Embryonic facial prominence (tissue), 1 donor: Measurements from ENCODE around the gene SGPL1.

Experiments
- DNase-seq: peaks from one replicate; pipeline ENCODE4 v3.0.0-alpha.2; 2016; ENCODE audit errors: extremely low spot score

SGPL1 gene

GRCh38 chr10:70780370-70780760 is 35.4 kb upstream of the SGPL1 start:
- DNase-seq, result no peak

GRCh38 chr10:70780772-70781171 is 35.0 kb upstream of the SGPL1 start:
- DNase-seq, result no peak

GRCh38 chr10:70781461-70782051 is 34.2 kb upstream of the SGPL1 start:
- no peak for DNase-seq

- DNase-seq, result no peak
Observed at GRCh38 chr10:70782086-70782745, 33.5 kb upstream of the SGPL1 start.

GRCh38 chr10:70782746-70783680 is 32.7 kb upstream of the SGPL1 start:
- no peak for DNase-seq

- DNase-seq, result no peak
Observed at GRCh38 chr10:70784016-70784415, 31.7 kb upstream of the SGPL1 start.

- no peak for DNase-seq
Observed at GRCh38 chr10:70784471-70784870, 31.3 kb upstream of the SGPL1 start.

GRCh38 chr10:70785190-70785589 is 30.6 kb upstream of the SGPL1 start, which contains the start of gene TBATA:
TSS of gene TBATA (minus strand) at chr10:70785377. CDS start at chr10:70783379, 1,998 bp downstream.
- no peak for DNase-seq

GRCh38 chr10:70786799-70787415 is 28.8 kb upstream of the SGPL1 start:
- DNase-seq, result no peak

- no peak for DNase-seq
Observed at GRCh38 chr10:70791386-70792039, 24.2 kb upstream of the SGPL1 start.

- no peak for DNase-seq
Observed at GRCh38 chr10:70795613-70796012, 20.1 kb upstream of the SGPL1 start.

- no peak for DNase-seq
Observed at GRCh38 chr10:70797840-70798239, 17.9 kb upstream of the SGPL1 start.

GRCh38 chr10:70799124-70799523 is 16.6 kb upstream of the SGPL1 start:
- no peak for DNase-seq

GRCh38 chr10:70801854-70802253 is 13.9 kb upstream of the SGPL1 start:
- DNase-seq, result no peak

- no peak for DNase-seq
Observed at GRCh38 chr10:70803775-70804420, 11.8 kb upstream of the SGPL1 start.

- no peak for DNase-seq
Observed at GRCh38 chr10:70804421-70804808, 11.3 kb upstream of the SGPL1 start.

GRCh38 chr10:70805619-70806215 is 10.0 kb upstream of the SGPL1 start:
- DNase-seq, result no peak

GRCh38 chr10:70806841-70807240 is 8.9 kb upstream of the SGPL1 start:
- no peak for DNase-seq

GRCh38 chr10:70807556-70807955 is 8.2 kb upstream of the SGPL1 start:
- DNase-seq, result no peak

GRCh38 chr10:70809011-70809611 is 6.6 kb upstream of the SGPL1 start:
- no peak for DNase-seq
